ENCODE measurements around the gene COPE.

COPE gene

DNA sequence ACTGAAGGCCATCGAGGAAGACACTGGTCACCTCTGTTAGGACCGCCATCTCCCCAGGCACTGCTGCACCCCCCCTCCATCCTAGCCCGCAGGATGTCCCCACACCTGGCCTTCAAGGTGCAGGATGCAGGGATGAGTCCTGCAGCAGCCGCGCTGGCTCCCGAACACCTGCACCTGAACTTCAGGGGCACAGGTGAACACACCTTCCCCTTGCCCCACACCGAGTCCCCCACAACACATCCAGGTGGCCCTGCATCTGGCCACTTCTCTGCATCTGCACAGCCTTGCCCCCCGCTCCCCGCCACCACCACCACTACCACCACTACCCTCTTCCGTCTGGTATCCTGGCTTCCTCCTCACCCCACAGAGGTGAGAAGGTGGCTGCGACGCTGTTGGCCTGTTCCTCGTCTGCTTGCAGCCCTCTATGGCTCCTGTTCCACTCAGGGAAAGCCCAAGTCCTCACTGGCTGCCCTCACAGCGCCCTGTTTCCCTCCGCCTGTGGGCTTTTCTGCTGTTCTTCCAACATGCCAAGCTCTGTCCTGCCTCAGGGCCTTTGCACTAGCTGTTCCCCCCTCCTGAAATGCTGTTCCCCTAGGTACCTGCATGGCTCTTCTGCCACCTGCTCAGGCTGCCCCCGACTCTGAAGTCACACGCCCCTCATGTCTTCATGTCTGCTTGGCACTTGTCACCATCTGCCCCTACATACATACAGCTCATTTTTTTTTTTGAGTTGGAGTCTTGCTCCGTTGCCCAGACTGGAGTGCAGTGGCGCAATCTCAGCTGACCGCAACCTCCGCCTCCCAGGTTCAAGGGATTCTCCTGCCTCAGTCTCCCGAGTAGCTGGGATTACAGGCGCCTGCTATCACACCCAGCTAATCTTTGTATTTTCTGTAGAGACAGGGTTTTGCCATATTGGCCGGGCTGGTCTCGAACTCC lies 21.8 kb downstream of the COPE start:
- Mint-ChIP-seq H3K4me3 (peak overlapping the region; percentile 9), H3K4me1 (ENCODE audit: low read depth) (peaks cover 2% of the 10 kb centered on the region), H3K27ac (no peak overlapping the region), H3K9me3 (no peaks in the 10 kb centered on the region), H3K36me3 (ENCODE audit: low read depth) (peaks cover 6% of the 10 kb centered on the region), H3K27me3 (ENCODE audit: low read depth) (peaks cover 27% of the 10 kb centered on the region)

DNA sequence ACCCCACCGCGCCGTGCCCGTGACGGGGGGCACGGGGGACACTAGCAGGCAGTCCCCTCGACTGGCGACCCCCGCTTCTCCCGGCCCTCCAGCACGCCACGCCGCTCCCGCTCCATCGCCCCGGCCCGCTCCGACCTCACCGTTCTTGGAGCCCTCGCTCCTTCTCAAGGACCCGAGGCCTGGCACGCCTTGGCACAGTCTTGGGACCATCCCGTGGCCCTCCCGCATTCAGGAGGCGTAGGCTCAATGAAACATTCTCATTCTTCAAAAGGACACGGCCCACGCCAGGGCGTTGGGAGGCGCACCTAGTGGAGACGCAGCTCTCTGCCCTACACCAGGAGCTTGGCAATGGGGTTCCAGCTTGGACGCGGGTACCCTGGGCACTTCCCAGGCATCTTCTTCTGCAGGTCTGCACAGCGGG lies 22.8 kb downstream of the COPE start:
- peaks cover 2% of the 10 kb centered on the region for H3K4me1 Mint-ChIP-seq (ENCODE audit: low read depth)
- H3K27ac Mint-ChIP-seq = no peak overlapping the region
- H3K9me3 Mint-ChIP-seq = no peaks in the 10 kb centered on the region
- peaks cover 6% of the 10 kb centered on the region for H3K36me3 Mint-ChIP-seq (ENCODE audit: low read depth)
- H3K4me3 Mint-ChIP-seq = peak overlapping the region; percentile 64
- peaks cover 27% of the 10 kb centered on the region for H3K27me3 Mint-ChIP-seq (ENCODE audit: low read depth)

DNA sequence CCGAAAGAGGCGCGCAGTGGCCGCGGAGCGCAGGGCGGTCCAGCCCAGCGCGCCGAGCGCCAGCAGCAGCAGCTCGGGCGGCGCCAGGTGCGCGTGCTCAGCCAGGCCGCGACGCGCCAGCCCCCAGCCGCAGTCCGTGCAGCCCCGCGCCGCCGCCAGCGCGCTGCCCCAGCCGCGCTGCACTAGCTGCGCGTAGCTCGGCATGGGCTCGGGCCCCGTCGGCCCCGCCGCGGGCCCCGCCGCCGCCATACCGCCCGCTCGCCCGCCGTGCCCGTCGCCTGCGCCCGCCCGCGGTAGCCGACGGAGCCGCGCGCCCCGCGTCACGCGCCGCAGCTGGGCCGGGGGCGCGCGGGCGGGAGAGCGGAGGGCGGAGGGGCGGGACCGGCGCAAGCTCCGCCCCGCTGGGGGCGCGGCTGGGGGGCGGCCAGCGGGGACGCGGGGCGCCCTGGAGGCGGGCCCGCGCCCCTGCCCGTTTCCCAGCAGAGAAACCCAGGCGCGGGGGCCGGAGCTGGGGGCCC lies 23.3 kb downstream of the COPE start, which contains the start of gene CERS1:
Gene CERS1, minus strand, starts transcription at position 335 of the 518 bp plus-strand sequence. Its CDS starts 86 bp downstream, at position 249.
- Mint-ChIP-seq H3K36me3 (ENCODE audit: low read depth) (peaks cover 5% of the 10 kb centered on the region), H3K4me1 (ENCODE audit: low read depth) (peaks cover 2% of the 10 kb centered on the region), H3K27me3 (ENCODE audit: low read depth) (peaks cover 27% of the 10 kb centered on the region), H3K4me3 (peak within 1 kb of the TSS; percentile 64), H3K9me3 (no peaks in the 10 kb centered on the region), H3K27ac (no peak within 1 kb of the TSS)

DNA sequence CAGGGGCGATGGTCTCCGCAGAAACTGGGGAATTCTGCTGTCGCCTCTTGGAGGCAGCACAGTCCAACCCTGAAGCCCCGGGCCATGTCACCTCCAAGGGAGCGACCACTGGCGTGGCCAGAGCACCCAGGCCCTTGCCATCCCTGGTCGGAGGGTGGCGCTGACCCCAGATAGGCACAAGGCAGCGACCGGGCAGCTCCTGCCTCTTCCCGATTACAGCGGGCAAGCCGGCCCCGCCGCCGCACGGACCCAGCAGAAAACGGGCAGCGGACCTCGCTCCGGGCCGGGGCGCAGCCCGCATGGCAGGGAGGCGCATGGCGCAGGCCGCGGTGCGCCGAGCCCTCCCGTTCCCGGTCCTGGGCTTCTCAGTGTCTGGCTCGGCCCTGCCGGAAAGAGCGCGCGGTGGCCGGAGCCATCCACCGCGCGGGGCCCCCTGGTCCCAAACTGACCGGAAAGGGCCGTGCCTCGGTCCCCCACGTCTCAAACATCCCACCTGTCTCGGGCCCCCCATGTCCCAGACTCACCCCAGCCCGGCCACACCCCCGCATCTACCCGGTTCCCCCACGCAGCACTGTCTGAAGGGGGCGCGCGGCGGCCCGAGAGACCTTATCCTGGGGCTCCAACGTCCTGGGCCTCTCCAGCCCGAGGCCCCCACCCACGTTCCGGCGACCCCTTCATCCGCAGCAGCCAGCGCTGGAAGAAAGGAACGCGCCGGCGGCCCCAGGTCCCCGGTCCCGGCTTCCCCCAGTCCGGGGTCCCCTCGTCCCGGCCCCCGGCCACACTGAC lies 24.0 kb downstream of the COPE start:
- Mint-ChIP-seq H3K4me3 (no peak overlapping the region), H3K9me3 (no peaks in the 10 kb centered on the region), H3K27ac (no peak overlapping the region), H3K4me1 (ENCODE audit: low read depth) (peaks cover 2% of the 10 kb centered on the region), H3K27me3 (ENCODE audit: low read depth) (peaks cover 27% of the 10 kb centered on the region), H3K36me3 (ENCODE audit: low read depth) (no peaks in the 10 kb centered on the region)

DNA sequence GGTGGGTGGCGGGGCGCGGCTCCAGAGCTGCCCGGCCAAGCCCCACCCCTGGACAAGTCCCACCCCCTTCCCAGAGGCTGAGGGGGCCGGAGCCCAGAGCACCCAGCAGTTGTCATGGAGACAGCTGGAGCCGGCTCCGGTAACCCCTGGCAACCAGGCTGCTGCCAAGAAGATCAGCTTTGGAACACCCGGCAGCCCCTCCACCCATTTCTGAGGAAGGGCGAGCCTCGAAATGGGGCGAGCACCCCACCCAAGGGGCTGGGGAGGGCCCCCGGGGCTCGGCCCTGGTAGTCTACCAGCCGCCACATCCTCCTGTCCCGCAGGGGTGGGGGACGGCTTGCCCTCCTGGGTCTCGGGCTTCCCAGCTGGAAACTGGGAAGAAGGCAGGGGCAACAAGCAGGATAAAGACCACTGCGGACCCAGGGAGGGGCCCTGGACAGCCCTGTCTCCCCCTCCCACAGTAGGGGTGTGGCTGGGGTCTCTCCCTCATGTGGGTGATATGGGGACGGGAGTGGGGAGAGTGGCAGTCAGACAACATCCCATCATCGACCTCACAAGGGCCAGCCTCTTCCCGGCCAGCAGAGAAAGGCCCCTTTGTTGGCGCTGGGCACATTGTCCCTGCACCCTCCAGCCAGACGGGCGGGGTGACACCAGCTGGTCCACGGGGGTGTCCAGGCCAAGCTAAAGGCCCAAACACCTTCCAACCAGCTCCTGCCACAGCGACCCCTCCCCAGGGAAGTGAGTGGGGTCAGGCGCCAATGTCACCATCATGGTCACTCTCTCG lies 24.7 kb downstream of the COPE start:
- Mint-ChIP-seq H3K36me3 (ENCODE audit: low read depth) (no peaks in the 10 kb centered on the region), H3K9me3 (no peaks in the 10 kb centered on the region), H3K27ac (no peak overlapping the region), H3K4me1 (ENCODE audit: low read depth) (peaks cover 2% of the 10 kb centered on the region), H3K4me3 (no peak overlapping the region), H3K27me3 (ENCODE audit: low read depth) (peaks cover 32% of the 10 kb centered on the region)

DNA sequence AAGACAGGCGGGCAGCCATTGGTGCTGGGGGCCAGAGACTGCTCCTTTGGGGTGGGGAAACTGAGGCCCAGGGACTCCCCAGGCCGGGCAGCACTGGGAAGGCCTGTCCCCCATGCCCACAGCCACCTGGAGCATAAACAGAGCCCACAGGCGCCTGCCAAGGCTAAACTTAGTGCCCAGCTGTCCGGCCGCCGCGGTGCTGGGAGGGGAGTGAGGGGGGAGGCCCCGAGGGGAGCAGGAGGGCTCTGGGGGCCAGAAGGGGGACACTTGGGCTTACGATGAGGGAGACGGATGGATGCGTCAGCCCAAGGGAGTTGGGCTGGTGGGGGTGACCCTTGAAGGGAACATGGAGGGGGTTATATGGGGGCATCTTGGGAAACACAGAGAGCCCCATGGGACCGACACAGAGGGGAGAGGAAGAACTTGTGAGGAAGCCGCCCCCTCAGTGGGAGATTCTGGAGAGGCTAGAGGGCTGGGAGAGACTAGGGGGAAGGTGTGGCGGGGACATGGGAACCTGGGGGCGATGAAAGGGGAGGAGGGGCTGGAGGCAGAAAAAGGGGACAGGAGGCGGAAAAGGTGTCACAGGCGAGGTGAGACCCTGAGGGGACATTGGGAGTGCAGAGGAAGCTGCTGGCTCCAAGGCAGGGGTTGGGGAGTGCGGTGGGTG lies 25.5 kb downstream of the COPE start:
- H3K27me3 Mint-ChIP-seq (ENCODE audit: low read depth) = peaks cover 32% of the 10 kb centered on the region
- H3K9me3 Mint-ChIP-seq = no peaks in the 10 kb centered on the region
- peaks cover 2% of the 10 kb centered on the region for H3K4me1 Mint-ChIP-seq (ENCODE audit: low read depth)
- H3K4me3 Mint-ChIP-seq = no peak overlapping the region
- no peaks in the 10 kb centered on the region for H3K36me3 Mint-ChIP-seq (ENCODE audit: low read depth)
- no peak overlapping the region for H3K27ac Mint-ChIP-seq

DNA sequence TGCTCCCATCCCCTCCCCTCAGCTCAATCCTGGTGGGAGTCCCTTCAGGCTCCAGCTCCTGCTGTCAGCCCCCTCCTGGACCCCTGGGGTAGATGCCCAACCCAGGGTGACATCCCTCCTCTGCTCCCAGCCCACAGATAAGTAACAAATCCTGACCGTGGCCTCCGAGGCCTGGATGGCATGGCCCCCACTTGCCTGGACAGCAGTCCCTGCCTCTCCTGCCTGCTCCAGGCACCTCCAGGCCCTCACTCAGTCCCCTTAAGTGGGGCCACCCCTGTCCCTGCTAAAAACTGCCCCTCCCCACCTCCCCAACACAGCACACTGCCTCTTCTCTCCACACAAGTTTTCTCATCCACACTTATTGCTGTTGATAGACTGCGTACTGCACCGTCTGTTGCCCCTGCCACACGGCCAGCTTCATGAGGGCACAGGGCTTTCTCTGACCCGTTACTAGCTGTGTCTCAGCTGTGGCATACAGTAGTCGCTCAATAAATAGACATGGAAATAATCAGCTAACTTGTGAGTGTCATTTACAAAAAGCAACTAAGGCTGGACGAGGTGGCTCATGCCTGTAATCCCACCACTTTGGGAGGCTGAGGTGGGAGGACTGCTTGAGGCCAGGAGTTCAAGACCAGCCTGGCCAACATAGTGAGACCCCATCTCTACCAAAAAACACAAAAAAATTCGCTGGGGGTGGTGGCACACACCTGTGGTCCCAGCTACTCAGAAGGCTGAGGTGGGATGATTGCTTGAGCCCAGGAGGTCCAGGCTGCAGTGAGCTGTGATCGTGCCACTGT lies 29.0 kb downstream of the COPE start:
- Mint-ChIP-seq H3K4me3 (no peak overlapping the region), H3K27ac (no peak overlapping the region), H3K36me3 (ENCODE audit: low read depth) (no peaks in the 10 kb centered on the region), H3K27me3 (ENCODE audit: low read depth) (peaks cover 15% of the 10 kb centered on the region), H3K4me1 (ENCODE audit: low read depth) (no peaks in the 10 kb centered on the region), H3K9me3 (no peaks in the 10 kb centered on the region)

DNA sequence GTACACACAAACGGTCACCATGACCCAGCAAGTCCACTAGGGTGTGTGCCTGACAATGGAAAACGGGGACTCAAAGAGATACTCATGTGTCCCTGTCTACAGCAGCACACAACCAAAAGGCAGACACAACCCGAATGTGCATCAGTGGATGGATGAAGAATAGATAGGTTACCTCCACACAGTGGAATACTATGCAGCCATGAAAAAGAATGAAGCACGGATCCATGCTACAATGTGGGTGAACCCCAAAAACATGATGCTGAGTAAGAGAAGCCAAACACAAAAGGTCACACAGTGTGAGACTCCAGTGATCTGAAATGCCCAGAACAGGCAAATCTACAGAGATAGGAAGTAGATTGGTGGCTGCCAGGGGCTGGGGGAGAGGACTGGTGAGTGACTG lies 32.2 kb downstream of the COPE start:
- H3K4me3 Mint-ChIP-seq = no peak overlapping the region
- peaks cover 5% of the 10 kb centered on the region for H3K27me3 Mint-ChIP-seq (ENCODE audit: low read depth)
- H3K27ac Mint-ChIP-seq = no peak overlapping the region
- H3K4me1 Mint-ChIP-seq (ENCODE audit: low read depth) = no peaks in the 10 kb centered on the region
- H3K36me3 Mint-ChIP-seq (ENCODE audit: low read depth) = no peaks in the 10 kb centered on the region
- H3K9me3 Mint-ChIP-seq = no peaks in the 10 kb centered on the region

DNA sequence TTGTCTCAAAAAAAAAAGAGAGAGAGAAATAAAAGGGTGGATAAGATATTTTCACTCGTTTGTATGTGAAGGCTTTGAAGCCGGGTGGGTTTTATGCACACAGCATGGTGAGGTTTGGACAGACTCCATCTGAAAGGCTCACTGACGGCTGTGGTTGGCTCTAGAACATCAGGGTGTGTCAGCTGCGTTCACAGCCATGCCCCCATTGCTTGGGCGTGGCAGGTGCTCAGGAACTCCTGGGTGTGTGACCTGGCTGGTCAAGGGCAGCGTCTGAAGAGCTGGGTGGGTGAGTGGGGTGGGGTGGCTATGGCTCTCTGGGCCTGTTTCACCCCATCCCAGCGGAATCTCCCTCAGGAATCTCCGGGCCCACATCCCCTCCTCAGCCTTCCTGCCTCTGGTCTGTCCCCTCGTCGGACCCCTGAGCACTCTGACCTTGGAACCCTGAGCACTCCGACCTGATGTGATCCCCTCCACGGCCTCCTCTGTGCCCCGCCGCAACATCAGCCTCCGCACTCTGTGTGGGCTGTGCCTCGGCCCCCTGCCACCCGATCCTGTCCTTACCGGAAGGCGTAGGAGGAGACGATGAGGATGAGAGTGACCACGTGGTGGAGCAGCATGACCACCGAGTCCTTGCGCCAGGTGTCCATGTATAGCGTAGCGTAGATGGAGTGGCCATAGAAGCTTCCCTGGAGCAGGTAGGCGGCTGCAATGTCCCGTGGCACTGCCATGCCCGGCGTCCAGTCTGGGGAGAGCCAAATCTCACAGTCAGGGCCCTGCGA lies 35.5 kb downstream of the COPE start:
- no peaks in the 10 kb centered on the region for H3K36me3 Mint-ChIP-seq (ENCODE audit: low read depth)
- H3K9me3 Mint-ChIP-seq = no peaks in the 10 kb centered on the region
- H3K27me3 Mint-ChIP-seq (ENCODE audit: low read depth) = no peaks in the 10 kb centered on the region
- no peaks in the 10 kb centered on the region for H3K4me1 Mint-ChIP-seq (ENCODE audit: low read depth)
- no peak overlapping the region for H3K4me3 Mint-ChIP-seq
- no peak overlapping the region for H3K27ac Mint-ChIP-seq

DNA sequence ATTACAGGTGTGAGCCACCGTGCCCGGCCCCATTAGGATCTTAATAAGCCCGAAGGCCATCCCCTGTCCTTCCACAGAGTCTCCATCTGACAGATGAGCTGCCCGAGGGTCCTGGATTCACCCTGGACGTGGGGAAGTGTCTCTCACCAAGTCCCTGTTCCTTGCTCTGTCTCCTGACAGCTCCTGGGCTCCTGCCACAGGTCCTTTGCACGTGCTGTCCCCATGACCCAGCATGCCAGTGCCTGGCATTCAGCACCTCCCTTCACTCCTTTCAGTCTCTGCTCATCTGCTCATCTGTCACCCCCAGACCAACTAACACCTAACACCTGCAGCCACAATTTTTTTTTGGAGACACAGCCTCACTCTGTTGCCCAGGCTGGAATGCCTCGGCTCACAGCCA lies 37.7 kb downstream of the COPE start:
- Mint-ChIP-seq H3K36me3 (ENCODE audit: low read depth) (no peaks in the 10 kb centered on the region), H3K27ac (no peak overlapping the region), H3K27me3 (ENCODE audit: low read depth) (no peaks in the 10 kb centered on the region), H3K4me1 (ENCODE audit: low read depth) (no peaks in the 10 kb centered on the region), H3K9me3 (no peaks in the 10 kb centered on the region), H3K4me3 (no peak overlapping the region)

DNA sequence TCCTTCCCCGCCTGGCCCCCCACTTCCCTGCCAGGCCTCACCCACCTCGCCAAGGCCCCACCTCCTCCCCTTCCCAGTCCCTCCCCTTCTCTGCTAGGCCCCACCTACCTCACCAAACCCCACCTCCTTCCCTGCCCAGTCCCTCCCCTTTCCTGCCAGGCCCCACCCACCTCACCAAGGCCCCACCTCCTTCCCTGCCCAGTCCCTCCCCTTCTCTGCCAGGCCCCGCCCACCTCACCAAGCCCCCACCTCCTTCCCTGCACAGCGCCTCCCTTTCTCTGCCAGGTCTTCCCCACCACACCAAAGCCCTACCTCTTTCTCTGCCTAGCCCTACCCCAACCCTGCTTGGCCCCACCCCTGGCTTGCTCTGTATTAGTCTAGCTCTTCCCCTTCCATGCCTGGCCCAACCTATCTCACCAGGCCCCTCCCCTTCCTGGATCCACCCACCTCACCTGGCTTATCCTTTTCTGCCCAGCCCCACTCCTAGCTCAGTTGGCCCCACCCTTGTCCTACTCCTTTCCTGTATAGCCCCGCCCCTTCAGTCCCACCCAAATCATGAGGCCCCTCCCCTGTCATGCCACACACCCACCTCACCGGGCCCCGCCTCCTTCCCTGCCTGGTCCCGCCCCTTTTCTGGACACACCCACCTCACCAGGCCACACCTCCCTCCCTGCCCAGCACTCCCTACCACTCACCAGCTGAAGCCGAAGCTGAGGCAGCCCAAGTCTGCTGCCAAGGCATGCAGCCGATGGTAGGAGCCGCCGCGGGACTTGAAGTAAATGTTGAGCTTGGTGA lies 39.4 kb downstream of the COPE start:
- Mint-ChIP-seq H3K27me3 (ENCODE audit: low read depth) (no peaks in the 10 kb centered on the region), H3K4me1 (ENCODE audit: low read depth) (no peaks in the 10 kb centered on the region), H3K36me3 (ENCODE audit: low read depth) (no peaks in the 10 kb centered on the region), H3K4me3 (no peak overlapping the region), H3K27ac (no peak overlapping the region), H3K9me3 (no peaks in the 10 kb centered on the region)
